K562 (cell line): ENCODE measurements around the gene NRN1L.

Experiments
- CC2D1A ChIP-seq: fragments of 450-650 bp; IDR thresholded peaks from 2 replicates; pipeline ENCODE4 v1.6.1; 2017; ENCODE audit warnings: mild to moderate bottlenecking
- EP300 ChIP-seq: IDR thresholded peaks from 2 replicates; pipeline ENCODE4 v1.6.1; 2012; ENCODE audit warnings: low read length, improper control_type of control experiment
- GABPB1 ChIP-seq: sonication (generic); formaldehyde crosslinking; IDR thresholded peaks from 2 replicates; pipeline ENCODE4 v1.8.0; 2022; ENCODE audit warnings: mild to moderate bottlenecking, missing genetic modification reagents
- MYNN ChIP-seq, 2 experiments: sonication (generic); formaldehyde crosslinking in 1 of 2; IDR thresholded peaks; 2 replicates each; pipeline versions ENCODE4 v1.5.0 to v1.6.1; 2016 to 2020; ENCODE audit warnings: antibody characterized with exemption in 1 of 2, missing genetic modification reagents in 1 of 2
- NR1H2 ChIP-seq: sonication (generic); formaldehyde crosslinking; IDR thresholded peaks from 2 replicates; pipeline ENCODE4 v1.4.0; 2020; ENCODE audit warnings: mild to moderate bottlenecking, missing genetic modification reagents
- SAFB2 ChIP-seq: fragments of 200-400 bp; formaldehyde crosslinking; IDR thresholded peaks from 2 replicates; pipeline ENCODE4 v1.6.1; 2018; ENCODE audit warnings: borderline replicate concordance, low read length, low read depth, moderate library complexity; ENCODE audit not compliant: severe bottlenecking
- XRCC4 ChIP-seq: IDR thresholded peaks from one replicate; pipeline ENCODE4 v1.6.1; 2011; ENCODE audit not compliant: insufficient read depth, insufficient read length; ENCODE audit errors: extremely low read depth
- ZC3H8 ChIP-seq: fragments of 450-650 bp; IDR thresholded peaks from 2 replicates; pipeline ENCODE4 v1.6.1; 2017
- TF ChIP-seq, protein P1 (sequence below), 3 experiments: IDR thresholded peaks in 2 of 3; conservative IDR thresholded peaks in 1 of 3; 2 replicates each; pipeline ENCODE4 v1.5.1; 2011 to 2012; ENCODE audit warnings: low read length in 3 of 3, mild to moderate bottlenecking in 3 of 3, control low read depth in 2 of 3, improper control_type of control experiment in 1 of 3, inconsistent platforms in 1 of 3, low read depth in 1 of 3, mixed read lengths in 1 of 3, moderate library complexity in 1 of 3; ENCODE audit not compliant: insufficient read depth in 2 of 3
- TF ChIP-seq, protein P2 (sequence below), 2 experiments: fragments of 450-650 bp in 1 of 2; IDR thresholded peaks; 2 replicates each; pipeline ENCODE4 v1.6.1; 2011 to 2017; ENCODE audit warnings: low read depth in 2 of 2, antibody characterized with exemption in 1 of 2, borderline replicate concordance in 1 of 2, low read length in 1 of 2, mild to moderate bottlenecking in 1 of 2, mixed read lengths in 1 of 2; ENCODE audit not compliant: control insufficient read depth in 1 of 2

DNA sequence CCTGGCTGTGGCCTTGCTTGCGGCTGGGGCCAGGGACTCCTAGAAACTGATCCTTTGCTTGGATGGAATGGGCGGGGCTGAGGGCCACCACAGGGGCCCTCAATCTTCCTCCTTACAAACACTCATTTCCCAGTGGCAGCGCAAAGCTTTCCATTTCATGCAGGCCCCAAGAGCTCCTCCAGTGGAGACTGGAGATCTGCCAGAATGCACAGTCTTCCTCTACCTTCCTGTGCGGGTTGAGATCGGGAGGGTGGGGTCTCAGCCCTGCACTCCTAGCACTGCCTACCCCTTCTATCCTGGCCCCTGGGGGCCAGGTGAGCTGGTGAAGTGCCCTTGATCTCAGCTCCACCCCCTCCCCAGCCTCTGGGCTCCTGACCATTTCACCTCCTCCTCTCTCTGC is 1.7 kb downstream of the NRN1L start:
- TF ChIP-seq MYNN (IDR thresholded peaks at IDR 0.05), result no peak
- no peak for TF ChIP-seq MYNN (CRISPR knock-in tag; IDR thresholded peaks at IDR 0.05)
- no peak for TF ChIP-seq NR1H2 (CRISPR knock-in tag)
- TF ChIP-seq ZC3H8, result no peak
- no peak for TF ChIP-seq SAFB2
- TF ChIP-seq GABPB1, result no peak
- TF ChIP-seq XRCC4, result no peak
- TF ChIP-seq, protein P1, sequence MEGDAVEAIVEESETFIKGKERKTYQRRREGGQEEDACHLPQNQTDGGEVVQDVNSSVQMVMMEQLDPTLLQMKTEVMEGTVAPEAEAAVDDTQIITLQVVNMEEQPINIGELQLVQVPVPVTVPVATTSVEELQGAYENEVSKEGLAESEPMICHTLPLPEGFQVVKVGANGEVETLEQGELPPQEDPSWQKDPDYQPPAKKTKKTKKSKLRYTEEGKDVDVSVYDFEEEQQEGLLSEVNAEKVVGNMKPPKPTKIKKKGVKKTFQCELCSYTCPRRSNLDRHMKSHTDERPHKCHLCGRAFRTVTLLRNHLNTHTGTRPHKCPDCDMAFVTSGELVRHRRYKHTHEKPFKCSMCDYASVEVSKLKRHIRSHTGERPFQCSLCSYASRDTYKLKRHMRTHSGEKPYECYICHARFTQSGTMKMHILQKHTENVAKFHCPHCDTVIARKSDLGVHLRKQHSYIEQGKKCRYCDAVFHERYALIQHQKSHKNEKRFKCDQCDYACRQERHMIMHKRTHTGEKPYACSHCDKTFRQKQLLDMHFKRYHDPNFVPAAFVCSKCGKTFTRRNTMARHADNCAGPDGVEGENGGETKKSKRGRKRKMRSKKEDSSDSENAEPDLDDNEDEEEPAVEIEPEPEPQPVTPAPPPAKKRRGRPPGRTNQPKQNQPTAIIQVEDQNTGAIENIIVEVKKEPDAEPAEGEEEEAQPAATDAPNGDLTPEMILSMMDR (IDR thresholded peaks at IDR 0.05 in 2 of 3, conservative IDR thresholded peaks at IDR 0.05 in 1 of 3; ENCODE audit: insufficient read depth in 2 of 3, low read depth in 1 of 3, low read length in 3 of 3), result peak in 1 of 3 experiments; percentile 40; a peak in 1 of 6 replicates
- no peak for TF ChIP-seq EP300
- no peak for TF ChIP-seq CC2D1A
- TF ChIP-seq, protein P2, sequence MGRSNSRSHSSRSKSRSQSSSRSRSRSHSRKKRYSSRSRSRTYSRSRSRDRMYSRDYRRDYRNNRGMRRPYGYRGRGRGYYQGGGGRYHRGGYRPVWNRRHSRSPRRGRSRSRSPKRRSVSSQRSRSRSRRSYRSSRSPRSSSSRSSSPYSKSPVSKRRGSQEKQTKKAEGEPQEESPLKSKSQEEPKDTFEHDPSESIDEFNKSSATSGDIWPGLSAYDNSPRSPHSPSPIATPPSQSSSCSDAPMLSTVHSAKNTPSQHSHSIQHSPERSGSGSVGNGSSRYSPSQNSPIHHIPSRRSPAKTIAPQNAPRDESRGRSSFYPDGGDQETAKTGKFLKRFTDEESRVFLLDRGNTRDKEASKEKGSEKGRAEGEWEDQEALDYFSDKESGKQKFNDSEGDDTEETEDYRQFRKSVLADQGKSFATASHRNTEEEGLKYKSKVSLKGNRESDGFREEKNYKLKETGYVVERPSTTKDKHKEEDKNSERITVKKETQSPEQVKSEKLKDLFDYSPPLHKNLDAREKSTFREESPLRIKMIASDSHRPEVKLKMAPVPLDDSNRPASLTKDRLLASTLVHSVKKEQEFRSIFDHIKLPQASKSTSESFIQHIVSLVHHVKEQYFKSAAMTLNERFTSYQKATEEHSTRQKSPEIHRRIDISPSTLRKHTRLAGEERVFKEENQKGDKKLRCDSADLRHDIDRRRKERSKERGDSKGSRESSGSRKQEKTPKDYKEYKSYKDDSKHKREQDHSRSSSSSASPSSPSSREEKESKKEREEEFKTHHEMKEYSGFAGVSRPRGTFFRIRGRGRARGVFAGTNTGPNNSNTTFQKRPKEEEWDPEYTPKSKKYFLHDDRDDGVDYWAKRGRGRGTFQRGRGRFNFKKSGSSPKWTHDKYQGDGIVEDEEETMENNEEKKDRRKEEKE (IDR thresholded peaks at IDR 0.05; ENCODE audit: borderline replicate concordance in 1 of 2, control insufficient read depth in 1 of 2, low read depth in 2 of 2, low read length in 1 of 2), result no peak
